Testis (tissue), 3 donors: ENCODE results near the gene IRF2. TPM values are rescaled to one million over a fixed set of nuclear protein-coding genes. Genes with fewer than 3 reads are reported as not detected.

Experiments
- DNase-seq: peaks from one replicate; pipeline ENCODE4 v3.0.0-alpha.2; 2019
- H3K27ac ChIP-seq, 2 donors: fragments of 200-600 bp; sonication (generic); one replicate each; pipeline ENCODE4 v1.5.1; 2019
- H3K27me3 ChIP-seq: fragments of 200-600 bp; sonication (generic); one replicate; pipeline ENCODE4 v1.5.1; 2019
- H3K36me3 ChIP-seq: fragments of 200-600 bp; sonication (generic); one replicate; pipeline ENCODE4 v1.5.1; 2017; ENCODE audit warnings: low read depth; ENCODE audit errors: missing control alignments
- H3K4me1 ChIP-seq: fragments of 200-600 bp; sonication (generic); one replicate; pipeline ENCODE4 v1.5.1; 2019
- H3K4me3 ChIP-seq, 2 donors: fragments of 200-600 bp; sonication (generic); one replicate each; pipeline ENCODE4 v1.5.1; 2017 to 2019
- H3K9me3 ChIP-seq: fragments of 200-600 bp; sonication (generic); one replicate; pipeline ENCODE4 v1.5.1; 2017
- POLR2A ChIP-seq: fragments of 450-650 bp; IDR thresholded peaks from one replicate; pipeline ENCODE4 v1.6.1; 2017; ENCODE audit warnings: antibody characterized with exemption, mild to moderate bottlenecking, moderate library complexity
- WGBS, 2 donors: methylation state at CpG; one replicate each; pipeline ENCODE4 v1.1.5; 2018; 5-methylcytosine and 5-hydroxymethylcytosine counted together
- intact Hi-C: fragments of 100-400 bp; cut with DNase I; formaldehyde crosslinking; loops from one replicate; pipeline ENCODE4 v1.15.1; 2023; ENCODE audit warnings: low total_unique reads
- polyA plus RNA-seq: library from polyadenylated mRNA; stranded (reverse); fragments of 350-450 nt; fragmentation: Illumina TruSeq; extraction: RNeasy Lipid Tissue Mini Kit (QIAGEN cat#74804); gene quantifications from one replicate; pipeline ENCODE4 v1.2.3, GENCODE V29; 2014; ENCODE audit warnings: low read depth, low replicate concordance; ENCODE audit not compliant: insufficient read depth
- total RNA-seq, 2 donors: library from RNA; depleted of rRNA; stranded (reverse); fragments of >200 nt; gene quantifications; one replicate each; pipeline ENCODE4 v1.2.3, GENCODE V29; 2016
- TF ChIP-seq, protein P1 (sequence below), 3 experiments: fragments of 450-650 bp in 2 of 3; fragments of 200-600 bp in 1 of 3; sonication (generic) in 1 of 3; IDR thresholded peaks; one replicate each; pipeline ENCODE4 v1.5.1; 2016 to 2019; ENCODE audit warnings: antibody characterized with exemption in 3 of 3, mild to moderate bottlenecking in 2 of 3, moderate library complexity in 1 of 3

IRF2 gene
- total and polyA plus RNA-seq, 3 donors from 2014 or later: 13.0 to 22.3 (median 16.1) TPM

DNA sequence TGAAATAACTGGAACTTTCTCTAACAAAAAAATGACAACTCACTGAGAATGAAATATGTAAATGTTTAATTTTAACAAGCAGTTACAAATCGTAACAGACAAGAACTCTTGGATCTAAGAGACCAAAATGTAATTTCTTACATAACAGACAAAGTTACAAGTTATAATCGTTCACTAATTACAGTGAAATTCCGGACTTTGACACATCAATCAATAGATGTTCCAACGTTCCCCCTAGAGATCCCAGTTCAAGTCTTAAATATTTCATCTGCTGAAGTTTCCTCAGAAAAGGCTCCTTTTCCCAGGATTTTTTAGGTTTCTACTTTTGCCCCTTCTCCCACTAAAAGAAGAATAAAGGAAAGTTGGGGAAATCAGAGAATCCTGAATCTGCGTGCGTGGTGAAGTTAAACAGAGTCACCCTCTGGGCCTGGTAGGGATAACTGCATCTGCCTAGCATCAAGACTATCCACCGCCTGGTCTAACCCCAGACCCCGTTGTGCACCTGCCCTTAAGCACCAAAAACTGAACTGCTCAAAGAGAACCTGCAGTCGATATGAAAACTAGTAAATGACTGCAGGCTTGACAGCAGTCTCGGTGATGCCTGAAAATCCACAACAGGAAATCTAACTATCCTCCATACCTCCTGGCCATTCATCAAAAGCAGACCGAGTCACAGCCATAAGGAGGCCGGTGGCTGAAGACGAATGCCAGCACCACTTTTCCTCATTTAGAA lies 2.3 kb downstream of the IRF2 start:
- no peaks in the 10 kb centered on the region for H3K36me3 ChIP-seq
- H3K4me1 ChIP-seq: peaks cover 27% of the 10 kb centered on the region
- intact Hi-C loops: loop anchor here (10.0 kb wide), 1 partner anchor 77 kb away; no protein-coding TSS in a partner anchor
- TF ChIP-seq, protein P1, sequence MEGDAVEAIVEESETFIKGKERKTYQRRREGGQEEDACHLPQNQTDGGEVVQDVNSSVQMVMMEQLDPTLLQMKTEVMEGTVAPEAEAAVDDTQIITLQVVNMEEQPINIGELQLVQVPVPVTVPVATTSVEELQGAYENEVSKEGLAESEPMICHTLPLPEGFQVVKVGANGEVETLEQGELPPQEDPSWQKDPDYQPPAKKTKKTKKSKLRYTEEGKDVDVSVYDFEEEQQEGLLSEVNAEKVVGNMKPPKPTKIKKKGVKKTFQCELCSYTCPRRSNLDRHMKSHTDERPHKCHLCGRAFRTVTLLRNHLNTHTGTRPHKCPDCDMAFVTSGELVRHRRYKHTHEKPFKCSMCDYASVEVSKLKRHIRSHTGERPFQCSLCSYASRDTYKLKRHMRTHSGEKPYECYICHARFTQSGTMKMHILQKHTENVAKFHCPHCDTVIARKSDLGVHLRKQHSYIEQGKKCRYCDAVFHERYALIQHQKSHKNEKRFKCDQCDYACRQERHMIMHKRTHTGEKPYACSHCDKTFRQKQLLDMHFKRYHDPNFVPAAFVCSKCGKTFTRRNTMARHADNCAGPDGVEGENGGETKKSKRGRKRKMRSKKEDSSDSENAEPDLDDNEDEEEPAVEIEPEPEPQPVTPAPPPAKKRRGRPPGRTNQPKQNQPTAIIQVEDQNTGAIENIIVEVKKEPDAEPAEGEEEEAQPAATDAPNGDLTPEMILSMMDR (IDR thresholded peaks at IDR 0.05): no peak
- TF ChIP-seq POLR2A: no peak
- H3K27me3 ChIP-seq: no peaks in the 10 kb centered on the region
- 4 to 5% methylated on average over 13 of the region's 13 CpGs for WGBS, 2 donors
- H3K4me3 ChIP-seq: peak overlapping the region; percentile 85 to 94
- DNase-seq: no peak
- H3K27ac ChIP-seq: peak overlapping the region; percentile 68 to 97
- H3K9me3 ChIP-seq: no peaks in the 10 kb centered on the region

DNA sequence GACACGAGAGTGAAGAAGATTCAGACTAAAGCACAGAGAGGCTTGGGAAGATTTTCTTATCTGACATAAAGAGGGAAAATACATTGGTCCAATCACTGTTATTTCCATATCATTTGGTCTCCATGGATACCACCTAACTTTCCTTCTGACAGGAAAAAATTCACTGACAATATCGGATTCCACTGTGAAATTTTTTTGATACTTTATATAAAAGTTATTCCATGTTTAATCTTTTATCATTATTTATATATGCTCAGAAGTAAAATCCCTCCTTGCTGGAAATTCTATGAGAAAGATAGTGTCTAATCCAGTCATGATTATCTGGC lies 3.6 kb downstream of the IRF2 start:
- H3K27me3 ChIP-seq: no peaks in the 10 kb centered on the region
- intact Hi-C loops: loop anchor here (10.0 kb wide), 1 partner anchor 76 kb away; no protein-coding TSS in a partner anchor
- peaks cover 14% of the 10 kb centered on the region for H3K4me1 ChIP-seq
- H3K27ac ChIP-seq: no peak overlapping the region
- H3K4me3 ChIP-seq: no peak overlapping the region
- no peaks in the 10 kb centered on the region for H3K36me3 ChIP-seq
- TF ChIP-seq, protein P1 (IDR thresholded peaks at IDR 0.05): no peak
- no peak for TF ChIP-seq POLR2A
- H3K9me3 ChIP-seq: no peaks in the 10 kb centered on the region
- 48 to 69% methylated on average over 2 of the region's 2 CpGs for WGBS, 2 donors
- no peak for DNase-seq

DNA sequence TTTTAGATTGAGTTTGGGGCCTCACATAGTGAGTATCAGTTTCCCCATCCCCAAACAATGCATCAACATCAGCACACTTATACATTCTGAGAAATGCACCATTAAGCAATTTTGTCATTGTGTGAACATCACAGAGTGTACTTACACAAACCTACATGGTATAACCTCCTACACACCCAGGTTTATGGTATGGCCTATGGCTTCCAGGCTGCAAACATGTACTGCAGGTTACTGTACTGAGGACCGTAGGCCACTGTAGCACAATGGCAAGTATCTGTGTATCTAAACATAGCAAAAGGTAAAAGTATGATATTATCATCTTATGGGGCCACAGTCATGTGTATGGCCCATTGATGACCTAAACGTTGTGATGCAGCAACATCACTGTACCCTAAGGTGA lies 7.7 kb downstream of the IRF2 start:
- 82 to 91% methylated on average over 2 of the region's 2 CpGs for whole genome bisulfite sequencing, 2 donors
- TF ChIP-seq, protein P1 (IDR thresholded peaks at IDR 0.05): no peak
- TF ChIP-seq POLR2A: no peak
- Histone ChIP-seq H3K9me3 (no peaks in the 10 kb centered on the region), H3K4me3 (no peak overlapping the region), H3K36me3 (no peaks in the 10 kb centered on the region), H3K27me3 (no peaks in the 10 kb centered on the region), H3K27ac (no peak overlapping the region), H3K4me1 (peaks cover 3% of the 10 kb centered on the region)
- DNase-seq: no peak
- intact Hi-C loops: no loop called here

DNA sequence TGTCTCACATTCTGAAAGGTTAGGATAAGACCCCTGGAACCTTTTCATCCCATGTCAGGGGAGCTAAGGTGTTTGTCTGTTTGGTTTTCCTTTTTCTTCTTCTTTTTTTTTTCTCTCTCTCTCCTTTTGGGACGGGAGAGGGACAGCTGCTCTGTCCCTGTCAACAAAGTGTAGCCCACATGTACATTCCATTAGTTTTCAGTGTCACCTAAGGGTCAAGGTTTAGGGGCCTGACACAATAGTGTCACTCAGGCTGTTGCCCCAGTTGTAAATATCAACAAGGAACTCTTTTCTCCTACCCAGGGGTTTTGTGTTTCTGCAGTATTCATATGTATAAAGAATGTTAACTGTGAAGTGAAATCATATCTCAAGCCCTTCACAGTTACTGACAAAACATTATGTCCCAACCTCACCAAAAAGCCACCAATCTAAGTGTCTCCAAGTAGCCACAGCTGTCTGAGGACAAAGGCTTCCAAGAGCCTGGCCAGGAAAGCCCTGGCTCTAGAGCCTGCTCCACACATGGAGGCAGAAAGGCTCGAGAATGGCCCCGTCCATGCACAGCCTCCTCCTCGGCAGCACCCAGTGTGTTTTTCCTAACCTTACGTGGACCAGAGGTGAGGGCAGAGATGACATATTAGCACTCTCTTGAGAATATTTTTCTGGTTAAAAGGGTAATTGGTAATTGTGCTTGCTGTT lies 9.4 kb downstream of the IRF2 start:
- 72 to 78% methylated on average over 5 of the region's 5 CpGs for WGBS, 2 donors
- H3K36me3 ChIP-seq: no peaks in the 10 kb centered on the region
- TF ChIP-seq, protein P1 (IDR thresholded peaks at IDR 0.05): no peak
- no peak for TF ChIP-seq POLR2A
- no peaks in the 10 kb centered on the region for H3K4me1 ChIP-seq
- intact Hi-C loops: no loop called here
- no peak overlapping the region for H3K27ac ChIP-seq
- no peaks in the 10 kb centered on the region for H3K27me3 ChIP-seq
- no peak for DNase-seq
- H3K4me3 ChIP-seq: no peak overlapping the region
- H3K9me3 ChIP-seq: no peaks in the 10 kb centered on the region
